ENCODE data around the gene HK1.

Gene HK1

DNA sequence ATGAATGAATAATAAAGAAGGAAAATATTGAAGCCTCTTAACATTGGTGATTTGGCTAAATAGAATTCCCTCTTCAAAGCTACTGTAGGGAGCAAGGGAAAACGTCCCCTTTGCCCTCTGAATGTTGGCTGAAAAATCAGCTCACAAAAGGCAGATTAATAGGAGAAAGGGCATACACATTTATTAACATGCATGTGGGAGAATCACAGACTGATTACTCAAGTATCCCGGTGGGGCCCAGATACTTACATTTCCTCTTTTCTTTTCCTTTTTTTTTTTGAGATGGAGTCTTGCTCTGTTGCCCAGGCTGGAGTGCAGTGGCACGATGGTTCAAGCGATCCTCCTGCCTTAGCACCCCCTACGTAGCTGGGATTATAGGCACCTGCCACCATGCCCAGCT lies 68.5 kb downstream of the HK1 start:
- TF ChIP-seq, protein P1, sequence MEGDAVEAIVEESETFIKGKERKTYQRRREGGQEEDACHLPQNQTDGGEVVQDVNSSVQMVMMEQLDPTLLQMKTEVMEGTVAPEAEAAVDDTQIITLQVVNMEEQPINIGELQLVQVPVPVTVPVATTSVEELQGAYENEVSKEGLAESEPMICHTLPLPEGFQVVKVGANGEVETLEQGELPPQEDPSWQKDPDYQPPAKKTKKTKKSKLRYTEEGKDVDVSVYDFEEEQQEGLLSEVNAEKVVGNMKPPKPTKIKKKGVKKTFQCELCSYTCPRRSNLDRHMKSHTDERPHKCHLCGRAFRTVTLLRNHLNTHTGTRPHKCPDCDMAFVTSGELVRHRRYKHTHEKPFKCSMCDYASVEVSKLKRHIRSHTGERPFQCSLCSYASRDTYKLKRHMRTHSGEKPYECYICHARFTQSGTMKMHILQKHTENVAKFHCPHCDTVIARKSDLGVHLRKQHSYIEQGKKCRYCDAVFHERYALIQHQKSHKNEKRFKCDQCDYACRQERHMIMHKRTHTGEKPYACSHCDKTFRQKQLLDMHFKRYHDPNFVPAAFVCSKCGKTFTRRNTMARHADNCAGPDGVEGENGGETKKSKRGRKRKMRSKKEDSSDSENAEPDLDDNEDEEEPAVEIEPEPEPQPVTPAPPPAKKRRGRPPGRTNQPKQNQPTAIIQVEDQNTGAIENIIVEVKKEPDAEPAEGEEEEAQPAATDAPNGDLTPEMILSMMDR (conservative IDR thresholded peaks at IDR 0.05; ENCODE audit: low read depth, low read length) = no peak
- no peak for DNase-seq (ENCODE audit: low read depth)
- H3K4me3 ChIP-seq (ENCODE audit: low read depth, low read length) = no peak overlapping the region

DNA sequence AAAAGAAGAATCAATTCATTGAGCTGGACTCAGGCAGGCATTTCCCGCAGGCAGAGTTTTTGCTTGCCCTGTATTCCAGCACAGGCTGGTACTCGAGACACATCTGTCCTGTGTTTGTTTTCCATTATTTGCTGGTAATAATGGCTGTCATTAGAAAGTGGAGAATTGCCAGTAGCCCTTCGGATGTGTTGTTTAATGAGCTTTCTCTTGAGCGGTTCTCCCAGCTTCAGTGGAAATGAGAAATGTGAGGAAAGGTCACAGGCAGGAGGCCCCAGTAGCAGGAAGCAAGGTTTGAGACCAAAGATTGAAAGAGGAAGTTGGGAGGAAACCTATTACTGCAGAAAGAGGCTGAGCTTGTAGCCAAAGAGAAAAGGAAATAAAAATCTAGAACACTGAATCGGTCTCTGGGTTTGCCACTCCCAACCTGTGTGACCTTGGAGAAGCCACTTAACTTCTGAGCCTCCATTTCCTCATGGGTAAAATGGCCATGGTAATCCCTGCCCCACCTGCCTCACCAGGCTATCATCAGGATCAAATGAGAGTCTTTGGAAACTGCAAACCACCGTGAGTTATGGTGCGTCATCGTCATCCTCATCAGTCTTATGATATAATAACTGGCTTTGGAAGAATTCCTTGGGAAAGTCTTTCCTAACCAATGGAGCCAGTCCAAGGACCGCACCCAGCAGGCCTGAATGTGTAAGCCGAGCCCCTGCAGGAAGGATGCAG lies 70.7 kb downstream of the HK1 start:
- peak; percentile 73 for DNase-seq (ENCODE audit: low read depth)
- H3K4me3 ChIP-seq (ENCODE audit: low read depth, low read length) = no peak overlapping the region
- TF ChIP-seq, protein P1 (conservative IDR thresholded peaks at IDR 0.05; ENCODE audit: low read depth, low read length) = no peak

DNA sequence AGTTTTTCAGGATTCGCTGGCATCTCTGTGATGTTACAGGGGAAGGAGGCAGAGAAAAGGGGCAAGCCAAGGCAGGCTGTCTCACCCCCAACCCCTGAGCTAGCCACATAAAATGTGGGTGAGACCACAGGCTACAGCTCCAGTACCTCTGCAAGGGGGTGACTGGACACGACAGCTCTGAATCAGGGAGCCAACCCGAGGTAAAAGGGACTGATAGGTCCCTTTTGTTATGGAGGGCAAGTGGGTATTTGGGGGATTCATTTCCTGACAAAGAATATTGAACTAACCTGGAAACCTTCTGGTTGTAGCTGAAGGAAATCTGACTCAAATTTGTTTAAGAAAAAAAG lies 71.2 kb downstream of the HK1 start:
- TF ChIP-seq, protein P1 (conservative IDR thresholded peaks at IDR 0.05; ENCODE audit: low read depth, low read length) = no peak
- no peak for DNase-seq (ENCODE audit: low read depth)
- H3K4me3 ChIP-seq (ENCODE audit: low read depth, low read length) = no peak overlapping the region

DNA sequence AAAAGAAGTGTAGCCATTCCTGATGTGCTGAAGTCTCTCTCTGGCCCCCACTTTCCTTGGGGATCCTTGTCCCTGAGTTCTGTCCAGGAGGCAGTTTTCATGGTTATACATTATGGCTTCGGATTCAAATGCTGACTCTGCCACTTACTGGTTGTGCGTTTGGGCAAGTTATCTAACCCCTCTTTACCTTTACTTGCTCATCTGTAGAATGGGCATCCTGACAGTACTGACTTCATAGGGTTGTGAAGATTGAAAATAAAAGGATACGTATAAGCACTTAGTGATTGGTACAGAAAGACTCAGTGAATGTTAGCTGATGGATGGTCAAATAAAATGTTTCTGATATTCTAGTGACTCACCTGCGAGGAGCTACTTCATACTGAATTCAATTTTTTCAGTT lies 73.3 kb downstream of the HK1 start:
- no peak for DNase-seq (ENCODE audit: low read depth)
- TF ChIP-seq, protein P1 (conservative IDR thresholded peaks at IDR 0.05; ENCODE audit: low read depth, low read length) = no peak
- no peak overlapping the region for H3K4me3 ChIP-seq (ENCODE audit: low read depth, low read length)

DNA sequence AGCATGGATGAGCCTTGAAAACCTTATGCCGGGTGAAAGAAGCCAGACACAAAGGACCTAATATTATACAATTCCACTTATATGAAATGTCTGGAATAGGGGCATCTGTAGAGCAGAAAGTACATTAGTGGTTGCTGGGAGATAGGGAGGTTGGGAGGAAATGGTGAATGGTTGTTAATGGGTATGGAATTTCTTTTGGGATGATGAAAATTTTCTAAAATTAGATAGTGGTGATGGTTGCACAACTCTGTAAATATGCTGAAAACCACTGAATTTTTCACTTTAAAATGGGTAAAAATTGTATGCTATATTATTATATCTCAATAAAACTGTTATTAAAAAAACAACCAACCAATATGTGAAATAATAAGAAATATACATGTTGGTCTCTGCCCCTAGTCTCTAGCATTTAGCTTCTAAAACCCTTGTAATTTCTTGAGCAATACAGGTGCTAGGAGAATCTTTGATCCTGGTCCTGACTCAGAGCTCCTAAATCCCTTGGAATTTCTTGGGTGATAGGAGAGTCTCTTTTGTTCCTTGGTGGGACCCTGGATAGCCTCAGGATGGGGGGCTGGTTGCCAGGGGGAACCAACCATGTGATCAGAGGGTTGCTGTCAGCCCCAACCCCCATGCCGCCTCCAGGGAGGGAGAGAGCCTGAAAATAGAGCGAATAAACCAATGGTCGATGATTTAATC lies 74.4 kb downstream of the HK1 start:
- no peak overlapping the region for H3K4me3 ChIP-seq (ENCODE audit: low read depth, low read length)
- TF ChIP-seq, protein P1 (conservative IDR thresholded peaks at IDR 0.05; ENCODE audit: low read depth, low read length) = no peak
- DNase-seq (ENCODE audit: low read depth) = peak; percentile 66

DNA sequence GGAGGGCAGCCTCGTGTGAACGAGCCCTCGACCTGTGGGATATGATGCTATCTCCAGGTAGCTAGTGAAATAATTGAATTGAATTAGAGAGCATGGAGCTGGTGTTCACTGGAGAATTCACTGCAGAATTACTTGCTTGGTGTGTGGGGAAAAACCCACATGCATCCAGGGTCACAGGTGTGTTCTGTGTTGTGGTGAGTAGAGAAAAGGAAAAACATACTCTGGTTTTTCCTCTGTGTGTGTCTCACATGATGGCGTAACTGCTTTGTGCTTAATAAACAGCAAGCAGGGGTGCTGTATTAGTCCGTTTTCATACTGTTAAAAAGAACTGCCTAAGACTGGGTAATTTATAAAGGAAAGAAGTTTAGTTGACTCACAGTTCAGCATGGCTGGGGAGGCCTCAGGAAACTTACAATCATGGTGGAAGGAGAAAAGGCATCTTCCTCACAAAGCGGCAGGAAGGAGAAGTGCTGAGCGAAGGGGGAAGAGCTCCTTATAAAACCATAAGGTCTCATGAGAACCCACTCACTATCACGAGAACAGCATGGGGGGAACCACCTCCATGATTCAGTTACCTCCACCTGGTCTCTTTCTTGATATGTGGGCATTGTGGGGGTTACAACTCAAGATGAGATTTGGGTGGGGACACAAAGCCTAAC lies 75.8 kb downstream of the HK1 start:
- no peak for DNase-seq (ENCODE audit: low read depth)
- TF ChIP-seq, protein P1 (conservative IDR thresholded peaks at IDR 0.05; ENCODE audit: low read depth, low read length) = no peak
- no peak overlapping the region for H3K4me3 ChIP-seq (ENCODE audit: low read depth, low read length)

Measured in choroid plexus epithelial cell (primary cell).